Fibroblast of skin of right biceps (primary cell): ENCODE results near the gene PRB2.
"Not testable (repeated sequence)": the region's sequence is repeated elsewhere in the genome, so short reads cannot be mapped to it uniquely, and the experiment has no call there.

Experiments used
- DNase-seq: peaks from one replicate; pipeline ENCODE4 v3.0.0-alpha.2; 2013

Gene PRB2

GRCh38 chr12:11395467-11395866 lies at the start of gene PRB2:
TSS of gene PRB2 (minus strand) at chr12:11395567. CDS start at chr12:11395529, 38 bp downstream.
- DNase-seq = not testable (repeated sequence)

DNA sequence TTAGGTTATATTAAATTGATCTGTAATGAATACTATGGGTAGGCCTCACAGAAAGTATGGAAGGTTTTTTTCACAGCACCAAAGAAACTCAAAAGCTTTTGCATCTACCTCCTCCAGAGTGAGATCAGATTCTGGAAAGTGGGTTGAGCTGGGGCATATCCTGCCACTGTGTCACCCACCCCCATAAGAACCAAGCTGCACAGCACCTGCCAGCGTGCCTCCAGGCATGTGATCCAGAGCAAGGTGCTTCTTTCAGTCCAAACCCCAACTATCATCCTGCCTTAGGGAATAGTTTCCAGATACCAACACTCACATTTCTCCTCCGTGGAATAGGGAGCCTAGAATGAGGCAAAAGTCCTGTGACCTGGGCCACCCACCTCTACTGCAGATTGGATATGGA lies 42.6 kb upstream of the PRB2 start:
- no peak for DNase-seq

DNA sequence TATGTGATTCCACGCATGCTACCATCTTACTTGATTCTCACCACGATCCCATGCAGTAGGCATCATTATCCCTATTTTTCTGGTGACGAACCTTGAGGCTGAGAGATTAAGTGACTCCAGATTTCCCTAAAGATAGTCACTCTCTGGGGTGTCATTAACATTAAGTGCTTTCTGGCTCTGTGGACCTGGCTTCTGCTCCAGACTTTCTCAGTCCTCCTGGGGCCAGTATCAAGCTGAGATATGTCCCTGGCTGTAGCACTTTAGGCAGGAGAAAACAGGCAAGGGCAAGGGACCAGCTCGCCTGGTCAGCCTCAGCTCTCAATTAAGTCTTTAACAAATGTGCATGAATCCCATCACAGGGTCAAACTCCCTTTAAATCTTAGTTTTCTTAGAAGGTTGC lies 38.3 kb upstream of the PRB2 start:
- no peak for DNase-seq

GRCh38 chr12:11431486-11431885 lies 36.1 kb upstream of the PRB2 start:
- no peak for DNase-seq

DNA sequence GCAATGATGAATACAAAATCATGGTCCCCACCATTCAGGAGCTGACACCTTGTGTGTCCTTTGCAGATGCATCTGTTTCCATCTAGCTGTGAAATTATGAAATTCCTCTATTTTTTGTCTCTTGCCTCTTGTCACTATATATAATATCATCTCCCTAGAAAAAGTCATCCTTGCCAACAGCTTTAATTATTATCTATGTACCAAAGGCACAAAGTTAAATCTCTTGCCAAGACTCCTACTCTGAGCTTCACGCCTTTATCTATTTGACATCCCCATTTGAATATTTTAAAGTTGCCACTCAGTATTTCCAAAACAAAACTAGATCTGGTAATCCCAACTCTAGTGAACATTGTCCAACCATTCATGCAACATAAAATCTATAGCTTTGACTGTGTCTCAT lies 32.0 kb upstream of the PRB2 start:
- no peak for DNase-seq

- no peak for DNase-seq
Measured at GRCh38 chr12:11412731-11413130, 17.4 kb upstream of the PRB2 start.

GRCh38 chr12:11408096-11408495 lies 12.7 kb upstream of the PRB2 start:
- DNase-seq = no peak

GRCh38 chr12:11397366-11397765 lies 2.0 kb upstream of the PRB2 start:
- DNase-seq = no peak

DNA sequence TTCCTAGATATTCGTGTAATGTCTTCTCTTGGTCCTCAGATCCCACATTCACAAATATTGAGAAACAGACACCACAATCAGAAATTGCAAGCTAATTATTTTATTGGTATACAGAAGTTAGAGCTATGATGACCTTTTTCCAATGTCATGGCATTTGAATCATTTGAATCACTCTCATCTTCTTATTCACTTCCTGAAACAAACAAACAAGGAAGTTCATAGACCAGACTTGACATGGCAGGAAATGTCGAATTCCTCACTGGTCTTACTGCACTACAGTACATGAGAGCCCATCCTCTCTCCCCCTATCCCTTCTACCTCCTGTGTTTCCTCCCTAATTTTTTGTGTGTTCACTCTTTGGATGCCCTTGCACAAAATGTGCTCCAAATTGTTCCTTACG lies 3.9 kb downstream of the PRB2 start:
- not testable (repeated sequence) for DNase-seq

DNA sequence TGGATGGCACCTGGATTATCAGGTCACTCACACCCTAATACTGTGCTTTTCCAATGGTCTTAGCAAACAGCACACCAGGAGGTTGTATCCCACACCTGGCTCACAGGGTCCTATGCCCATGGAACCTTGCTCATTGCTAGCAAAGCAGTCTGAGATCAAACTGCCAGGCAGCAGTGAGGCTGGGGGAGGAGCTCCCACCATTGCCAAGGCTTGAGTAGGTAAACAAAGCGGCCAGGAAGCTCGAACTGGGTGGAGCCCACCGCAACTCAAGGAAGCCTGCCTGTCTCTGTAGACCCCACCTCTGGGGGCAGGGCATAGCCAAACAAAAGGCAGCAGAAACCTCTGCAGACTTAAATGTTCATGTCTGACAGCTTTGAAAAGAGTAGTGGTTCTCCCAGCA lies 17.9 kb downstream of the PRB2 start:
- DNase-seq = not testable (repeated sequence)

DNA sequence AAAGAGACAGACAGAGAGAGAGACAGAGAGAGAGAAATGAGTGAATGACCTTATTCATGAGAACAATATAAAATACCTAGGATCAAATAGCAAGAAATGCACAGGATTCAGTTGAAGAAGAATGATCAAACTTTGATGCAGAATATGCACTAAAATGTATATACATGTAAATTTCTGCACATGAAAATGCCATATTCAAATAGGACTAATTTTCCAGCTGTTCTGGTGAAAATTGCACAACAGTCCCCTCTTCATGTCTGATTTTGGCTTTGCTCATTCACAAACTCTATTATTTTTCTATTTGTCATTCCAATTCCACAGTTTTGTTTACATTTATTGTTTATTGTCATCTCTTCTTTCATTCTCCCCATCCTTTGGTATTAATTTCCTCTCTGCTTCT lies 34.2 kb downstream of the PRB2 start:
- DNase-seq = no peak

DNA sequence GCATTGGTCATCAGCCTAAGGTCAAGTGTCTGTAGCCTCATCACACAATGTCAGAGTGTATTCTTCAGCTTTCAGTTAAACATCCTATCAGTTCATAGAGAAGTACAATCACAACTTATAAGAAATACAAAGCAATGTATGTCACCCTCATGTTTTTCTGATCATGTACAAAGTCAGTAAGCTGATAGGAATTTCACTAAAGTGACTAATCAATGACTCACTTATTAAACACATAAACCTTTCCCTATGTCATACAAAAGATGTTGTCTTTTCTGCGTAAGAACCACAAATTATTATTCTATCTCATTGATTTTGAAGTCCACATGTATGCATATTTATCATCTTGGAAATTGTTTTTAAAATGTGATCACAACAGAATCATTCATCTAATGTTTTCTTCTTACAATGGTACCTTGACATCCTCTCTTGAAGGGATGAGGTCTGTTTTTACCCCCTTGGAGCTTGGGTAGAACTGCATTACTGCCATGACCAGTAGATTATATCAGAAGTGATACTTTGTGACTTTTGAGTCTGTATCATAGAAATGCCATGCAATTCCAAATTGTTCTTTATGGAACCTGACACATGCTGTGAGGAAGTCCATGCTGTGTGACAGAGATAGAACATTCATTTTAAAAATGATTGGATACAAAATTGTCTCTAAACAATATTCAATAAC lies 35.0 kb downstream of the PRB2 start:
- DNase-seq = peak; percentile 63

- not testable (repeated sequence) for DNase-seq
Measured at GRCh38 chr12:11351736-11352135, 43.6 kb downstream of the PRB2 start.

DNA sequence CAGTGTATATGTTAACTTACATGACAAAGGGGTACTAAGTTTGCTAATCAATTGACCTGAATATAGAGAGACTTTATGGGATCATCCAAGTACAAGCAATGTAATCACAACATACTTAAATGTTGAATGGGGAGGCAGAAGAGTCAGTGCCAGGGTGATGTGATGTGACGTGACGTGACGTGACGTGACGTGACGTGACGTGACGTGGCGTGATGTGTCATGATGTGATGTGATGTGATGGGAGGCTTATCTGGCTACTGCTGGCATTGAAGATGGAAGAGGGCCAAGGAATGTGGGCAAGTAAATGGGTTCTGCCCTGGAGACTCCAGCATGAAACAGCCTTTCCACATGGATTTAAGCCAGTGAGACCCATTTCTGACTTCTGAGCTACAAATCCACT lies 46.9 kb downstream of the PRB2 start:
- no peak for DNase-seq

- no peak for DNase-seq
Measured at GRCh38 chr12:11347810-11348209, 47.6 kb downstream of the PRB2 start.

DNA sequence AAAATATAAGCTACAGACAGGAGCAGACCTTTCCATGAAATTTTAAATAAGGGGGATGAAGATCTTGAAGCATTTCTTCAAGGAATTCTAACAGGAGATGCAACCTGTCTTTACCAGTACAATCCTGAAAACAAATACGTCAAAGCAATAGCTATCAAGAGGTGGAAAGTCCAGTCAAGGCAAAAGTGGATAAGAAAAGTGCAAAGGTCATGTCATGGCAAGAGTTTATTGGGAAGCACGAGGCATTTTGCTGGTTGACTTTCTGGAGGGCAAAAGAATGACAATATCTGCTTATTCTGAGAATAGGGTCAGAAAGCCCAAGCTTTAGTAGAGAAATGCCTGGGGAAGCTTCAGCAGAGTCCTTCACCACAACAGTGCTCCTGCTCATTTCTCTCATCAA lies 50.9 kb downstream of the PRB2 start:
- no peak for DNase-seq
